Kidney (tissue), 14 donors: Measurements from ENCODE around the gene RANGRF. TPM values are rescaled to one million over a fixed set of nuclear protein-coding genes. Genes with fewer than 3 reads are reported as not detected.
A peak's percentile ranks its signal among the peaks of the same experiment; 100 is the strongest.

Source experiments
- DNase-seq, 5 donors: peaks; one replicate each; pipeline ENCODE4 v3.0.0-alpha.2; 2013 to 2020
- FAIRE-seq: peaks from 2 replicates; lab custom pipeline; 2012; peaks lifted over from hg19 to GRCh38; lab: Jason Lieb, UNC
- H3K27ac ChIP-seq, 2 donors: one replicate each; pipeline ENCODE4 v1.7.0; 2013; ENCODE audit warnings: low read depth in 2 of 2, low read length in 2 of 2, inconsistent platforms in 1 of 2
- H3K27me3 ChIP-seq: one replicate; pipeline ENCODE4 v1.7.1; 2013; ENCODE audit warnings: low read length, inconsistent platforms; ENCODE audit not compliant: control insufficient read depth, insufficient read depth
- H3K36me3 ChIP-seq, 3 donors: one replicate each; pipeline versions ENCODE4 v1.7.0 to v1.7.1; 2013; ENCODE audit warnings: low read length in 3 of 3, control low read depth in 1 of 3, inconsistent platforms in 1 of 3; ENCODE audit not compliant: insufficient read depth in 3 of 3, control insufficient read depth in 2 of 3
- H3K4me1 ChIP-seq, 3 donors: one replicate each; pipeline versions ENCODE4 v1.7.0 to v1.7.1; 2013; ENCODE audit warnings: low read length in 3 of 3, inconsistent platforms in 1 of 3, low read depth in 1 of 3; ENCODE audit not compliant: control insufficient read depth in 2 of 3, insufficient read depth in 2 of 3
- H3K4me3 ChIP-seq, 3 donors: one replicate each; pipeline versions ENCODE4 v1.7.0 to v1.8.1; 2013; ENCODE audit warnings: low read length in 3 of 3, control low read depth in 1 of 3, inconsistent platforms in 1 of 3
- H3K9ac ChIP-seq, 3 donors: one replicate each; pipeline versions ENCODE4 v1.7.0 to v1.7.1; 2013; ENCODE audit warnings: low read length in 3 of 3, control low read depth in 1 of 3, inconsistent platforms in 1 of 3
- H3K9me3 ChIP-seq, 3 donors: one replicate each; pipeline versions ENCODE4 v1.7.0 to v1.7.1; 2013; ENCODE audit warnings: low read length in 3 of 3, control low read depth in 1 of 3, inconsistent platforms in 1 of 3; ENCODE audit not compliant: control insufficient read depth in 2 of 3, insufficient read depth in 1 of 3
- intact Hi-C: fragments of 100-400 bp; cut with DNase I; formaldehyde crosslinking; loops from one replicate; pipeline ENCODE4 v1.11.1; 2022
- polyA plus RNA-seq: library from polyadenylated mRNA; stranded (reverse); fragments of 350-450 nt; fragmentation: Illumina TruSeq; extraction: RNeasy Lipid Tissue Mini Kit (QIAGEN cat#74804); gene quantifications from one replicate; pipeline ENCODE4 v1.2.3, GENCODE V29; 2014; ENCODE audit warnings: low read depth, low replicate concordance; ENCODE audit not compliant: insufficient read depth
- total RNA-seq: library from RNA; stranded (reverse); fragmentation: NEBNext Ultra II Directional; extraction: Animal tissue kit (Norgen Biotek cat#: 25700); gene quantifications from one replicate; pipeline ENCODE4 v1.2.1, GENCODE V29; 2021
- TF ChIP-seq, protein P1 (sequence below): IDR thresholded peaks from 3 replicates; pipeline ENCODE4 v1.5.1; 2012; ENCODE audit warnings: mild to moderate bottlenecking, moderate library complexity, borderline replicate concordance; ENCODE audit not compliant: insufficient read depth; ENCODE audit errors: extremely low read depth
- donor health status: control.
- donor health status: control.
- donor health status: control.
- donor health status: control.
- donor health status: control.
- donor health status: DM: yes; HTN: yes; CAD: no.
- donor health status: Normal renal cell carcinoma (clear cell type).

Gene RANGRF
- total and polyA plus RNA-seq, 2 donors from 2014 or later: 20.1 to 91.8 TPM

DNA sequence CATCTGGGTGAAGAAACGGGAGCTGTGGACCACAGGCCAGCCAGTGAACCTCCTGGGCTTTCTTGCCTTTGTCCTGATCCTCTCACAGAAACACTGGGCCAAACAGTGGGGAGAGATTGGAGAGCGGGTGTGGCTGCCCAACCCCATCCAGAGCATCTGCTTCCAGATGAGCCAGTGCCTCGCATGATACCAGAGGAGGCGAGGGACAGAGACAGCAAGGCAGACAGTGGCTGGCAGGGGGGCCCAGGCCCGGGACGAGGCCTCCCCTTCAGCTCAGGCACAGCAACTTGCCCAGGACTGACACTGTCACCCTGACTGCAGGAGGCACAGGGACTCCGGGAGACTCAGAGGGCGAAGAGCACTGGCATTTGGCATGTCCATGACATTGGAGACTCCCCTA is 33.6 kb downstream of the RANGRF start:
- DNase-seq (peak in 1 of 5 donors; percentile 16), FAIRE-seq (no peak)
- Histone ChIP-seq H3K36me3 (no peaks in the 10 kb centered on the region), H3K9ac (no peak overlapping the region), H3K27ac (no peak overlapping the region), H3K9me3 (no peaks in the 10 kb centered on the region), H3K4me1 (peaks cover 0 to 8% (median 0%) of the 10 kb centered on the region in 3 donors), H3K4me3 (no peak overlapping the region), H3K27me3 (no peaks in the 10 kb centered on the region)
- intact Hi-C loops: no loop called here
- TF ChIP-seq, protein P1, sequence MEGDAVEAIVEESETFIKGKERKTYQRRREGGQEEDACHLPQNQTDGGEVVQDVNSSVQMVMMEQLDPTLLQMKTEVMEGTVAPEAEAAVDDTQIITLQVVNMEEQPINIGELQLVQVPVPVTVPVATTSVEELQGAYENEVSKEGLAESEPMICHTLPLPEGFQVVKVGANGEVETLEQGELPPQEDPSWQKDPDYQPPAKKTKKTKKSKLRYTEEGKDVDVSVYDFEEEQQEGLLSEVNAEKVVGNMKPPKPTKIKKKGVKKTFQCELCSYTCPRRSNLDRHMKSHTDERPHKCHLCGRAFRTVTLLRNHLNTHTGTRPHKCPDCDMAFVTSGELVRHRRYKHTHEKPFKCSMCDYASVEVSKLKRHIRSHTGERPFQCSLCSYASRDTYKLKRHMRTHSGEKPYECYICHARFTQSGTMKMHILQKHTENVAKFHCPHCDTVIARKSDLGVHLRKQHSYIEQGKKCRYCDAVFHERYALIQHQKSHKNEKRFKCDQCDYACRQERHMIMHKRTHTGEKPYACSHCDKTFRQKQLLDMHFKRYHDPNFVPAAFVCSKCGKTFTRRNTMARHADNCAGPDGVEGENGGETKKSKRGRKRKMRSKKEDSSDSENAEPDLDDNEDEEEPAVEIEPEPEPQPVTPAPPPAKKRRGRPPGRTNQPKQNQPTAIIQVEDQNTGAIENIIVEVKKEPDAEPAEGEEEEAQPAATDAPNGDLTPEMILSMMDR: no peak

DNA sequence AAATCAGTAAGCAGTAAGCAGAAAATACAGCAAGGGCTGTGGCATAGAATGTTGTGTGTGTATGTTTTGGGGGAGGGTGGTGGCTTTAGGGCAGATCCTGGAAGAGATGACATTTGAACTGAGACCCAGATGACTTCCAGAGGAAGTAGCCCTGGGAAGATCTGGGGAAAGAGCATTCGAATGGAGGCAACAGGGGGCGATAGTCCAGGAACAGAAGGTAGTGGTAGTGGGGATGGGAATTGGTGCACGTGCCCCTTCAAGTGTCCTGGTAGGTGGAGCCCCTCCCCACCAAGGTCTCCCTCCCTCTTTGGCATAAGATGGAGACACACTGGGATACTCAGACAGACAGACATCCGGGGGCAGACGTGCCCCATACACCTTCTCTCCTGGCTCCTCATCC is 35.7 kb downstream of the RANGRF start:
- DNase-seq: no peak
- TF ChIP-seq, protein P1: no peak
- intact Hi-C loops: no loop called here
- Histone ChIP-seq H3K36me3 (no peaks in the 10 kb centered on the region), H3K9me3 (no peaks in the 10 kb centered on the region), H3K4me3 (no peak overlapping the region), H3K27ac (no peak overlapping the region), H3K4me1 (peaks cover 0 to 13% (median 0%) of the 10 kb centered on the region in 3 donors), H3K27me3 (no peaks in the 10 kb centered on the region), H3K9ac (no peak overlapping the region)
- no peak for FAIRE-seq

DNA sequence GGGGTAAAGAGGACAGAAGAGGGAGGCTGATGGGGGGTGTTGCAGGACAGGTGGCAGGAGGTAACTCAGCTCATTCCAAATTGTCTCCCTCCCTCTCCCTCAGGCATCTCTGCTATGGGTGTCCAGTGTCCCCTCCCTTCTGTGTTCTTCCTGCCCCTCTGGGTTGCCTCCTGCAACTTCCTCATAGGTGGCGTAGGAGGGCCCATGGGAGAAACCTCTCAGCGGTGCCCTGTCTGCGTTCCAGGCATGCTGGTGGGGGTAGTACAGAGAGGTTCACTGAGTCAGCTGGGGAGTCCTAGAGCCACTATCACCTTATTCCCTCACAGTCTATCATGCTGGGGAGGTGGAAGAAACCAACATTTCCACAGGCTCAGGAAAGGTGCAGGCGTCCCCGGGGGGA is 36.5 kb downstream of the RANGRF start:
- Histone ChIP-seq H3K4me3 (no peak overlapping the region), H3K9me3 (no peaks in the 10 kb centered on the region), H3K27ac (no peak overlapping the region), H3K36me3 (no peaks in the 10 kb centered on the region), H3K27me3 (no peaks in the 10 kb centered on the region), H3K4me1 (peaks cover 0 to 13% (median 0%) of the 10 kb centered on the region in 3 donors), H3K9ac (no peak overlapping the region)
- intact Hi-C loops: no loop called here
- no peak for DNase-seq
- TF ChIP-seq, protein P1: no peak
- no peak for FAIRE-seq
